Measurements from ENCODE around the gene ENTPD7. TPM values are rescaled to one million over a fixed set of nuclear protein-coding genes. Genes with fewer than 3 reads are reported as not detected.

The ENTPD7 gene
- total and polyA plus RNA-seq, 9 of the 15 experiments (the other 6 are each of a cell fraction or from before 2014, with no cell fraction given), result 1.4 to 13.9 (median 8.5) TPM

DNA sequence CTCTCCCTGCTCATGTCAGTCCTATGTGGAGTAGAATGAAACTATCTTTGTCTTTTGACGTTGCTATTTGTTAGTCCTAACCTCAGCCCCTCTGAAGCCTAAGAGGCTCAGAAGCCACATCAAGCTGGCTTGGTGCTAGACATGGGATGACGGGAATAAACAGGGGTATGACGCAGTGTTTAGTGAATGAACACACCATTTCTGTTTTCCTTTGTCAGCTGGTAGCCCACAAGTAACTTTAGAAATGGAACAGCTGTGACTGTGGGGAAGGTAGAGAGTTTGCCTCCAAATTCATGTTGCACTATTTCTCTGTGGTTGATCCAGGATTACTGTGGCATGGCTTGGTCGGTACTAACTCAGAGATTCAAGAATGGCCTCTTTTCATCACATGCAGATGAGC, 41.3 kb downstream of the ENTPD7 start:
- no peak for DNase-seq (ENCODE audit: extremely low read depth in 1 of 4, low spot score in 3 of 4)
- no peaks in the 10 kb centered on the region for H3K79me2 ChIP-seq (ENCODE audit: control insufficient read depth, insufficient read depth, low read length)
- H3K27me3 ChIP-seq (ENCODE audit: control insufficient read depth in 2 of 2, insufficient read depth in 2 of 2, low read length in 2 of 2), result no peaks in the 10 kb centered on the region
- H3K9me3 ChIP-seq (replicated peaks; ENCODE audit: control insufficient read depth, insufficient read depth, low read depth, low read length), result no peaks in the 10 kb centered on the region
- no peaks in the 10 kb centered on the region for H3K4me1 ChIP-seq (replicated peaks in 1 of 2; ENCODE audit: control insufficient read depth in 2 of 2, insufficient read depth in 2 of 2, low read length in 2 of 2)
- ATAC-seq, result no peak
- WGBS (ENCODE audit: insufficient coverage, low coverage, missing lambda C conversion rate), result 69% methylated on average over 3 of the region's 4 CpGs
- in situ Hi-C loops (cut with MboI) (loop anchor here (25.0 kb wide), 1 partner anchor 263 kb away; the partner anchor contains the start of gene GOT1), intact Hi-C loops (cut with micrococcal nuclease) (no loop called here)
- H3K27ac ChIP-seq (ENCODE audit: extremely low read depth, low read depth, low read length), result no peak overlapping the region
- no peaks in the 10 kb centered on the region for H4K20me1 ChIP-seq (replicated peaks; ENCODE audit: control insufficient read depth, insufficient read depth, low read length)
- no peak overlapping the region for H2AFZ ChIP-seq (ENCODE audit: low read depth, low read length)
- H3K36me3 ChIP-seq (ENCODE audit: control insufficient read depth, insufficient read depth, low read length), result peaks cover 59% of the 10 kb centered on the region; the same call in 2 of the 3 replicates
- POLR2A ChIA-PET, result no interaction called here
- no peaks in the 10 kb centered on the region for H3K9me1 ChIP-seq (ENCODE audit: control insufficient read depth, insufficient read depth, low read length)
- H3K4me3 ChIP-seq, result no peak overlapping the region
- CTCF ChIA-PET (ENCODE audit: low intra/inter-chr PET ratio), result no interaction called here
- no peak for FAIRE-seq
- H3K9ac ChIP-seq (ENCODE audit: insufficient read depth in 1 of 2, low read depth in 2 of 2, low read length in 2 of 2), result no peak overlapping the region
- no peak for TF ChIP-seq PHF21A (IDR thresholded peaks at IDR 0.05; ENCODE audit: borderline replicate concordance, low read depth)
- no peak for TF ChIP-seq ZNF57 (CRISPR knock-in tag; IDR thresholded peaks at IDR 0.05)
- no peak for TF ChIP-seq KAT8 (IDR thresholded peaks at IDR 0.05; ENCODE audit: low read depth)
- no peak overlapping the region for H3K4me2 ChIP-seq (ENCODE audit: insufficient read depth, low read length)
- BruUV-seq (replicated peaks), result no TSS peak

DNA sequence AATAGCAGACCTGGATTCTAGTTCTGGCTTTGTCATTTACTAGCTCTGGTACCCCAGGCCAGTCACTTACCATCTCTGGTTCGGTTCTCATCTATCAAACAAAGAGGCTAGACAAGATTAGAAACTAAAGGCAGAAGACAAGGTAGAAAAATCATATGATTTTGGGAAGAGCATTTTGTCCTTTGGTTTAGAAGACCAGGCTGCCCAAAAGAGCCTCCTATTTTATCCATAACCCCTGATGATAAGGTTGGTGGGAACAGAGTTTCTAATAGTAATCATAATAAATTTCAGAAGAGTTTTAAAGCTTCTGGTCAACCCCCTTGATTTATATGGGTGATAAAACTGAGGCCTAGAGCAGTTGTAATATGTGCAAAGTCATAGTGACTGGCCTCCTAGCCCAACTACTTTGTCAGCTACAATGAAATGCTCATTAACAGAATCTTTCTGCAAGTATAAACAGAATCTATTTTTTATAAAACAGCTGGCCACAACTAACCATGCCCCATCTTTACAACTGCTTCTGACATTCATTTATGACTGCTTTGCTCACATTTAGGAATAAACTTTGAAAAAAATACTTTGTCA, 49.2 kb downstream of the ENTPD7 start:
- no TSS peak for BruUV-seq (replicated peaks)
- in situ Hi-C loops (cut with MboI) (loop anchor here (25.0 kb wide), 1 partner anchor 271 kb away; the partner anchor contains the start of gene GOT1), intact Hi-C loops (cut with micrococcal nuclease) (no loop called here)
- no peaks in the 10 kb centered on the region for H3K9me3 ChIP-seq (replicated peaks; ENCODE audit: control insufficient read depth, insufficient read depth, low read depth, low read length)
- ChIA-PET POLR2A (interaction anchor here (0.6 to 0.8 kb wide), 3 partner anchors 146 to 278 kb away, joined by 3 read pairs; partner anchors contain the start of gene GOT1), CTCF (ENCODE audit: low intra/inter-chr PET ratio) (no interaction called here)
- ATAC-seq, result peak; percentile 84
- 0% methylated on average over 1 of the region's 1 CpG for WGBS (ENCODE audit: insufficient coverage, low coverage, missing lambda C conversion rate)
- H3K36me3 ChIP-seq (ENCODE audit: control insufficient read depth, insufficient read depth, low read length), result peaks cover 51% of the 10 kb centered on the region; the same call in 2 of the 3 replicates
- no peaks in the 10 kb centered on the region for H3K79me2 ChIP-seq (ENCODE audit: control insufficient read depth, insufficient read depth, low read length)
- peak; percentile 83 for FAIRE-seq
- peak overlapping the region; percentile 85 for H3K27ac ChIP-seq (ENCODE audit: extremely low read depth, low read depth, low read length)
- DNase-seq (ENCODE audit: extremely low read depth in 1 of 4, low spot score in 3 of 4), result peak in 2 of 4 experiments; percentile 40 to 54
- no peaks in the 10 kb centered on the region for H3K9me1 ChIP-seq (ENCODE audit: control insufficient read depth, insufficient read depth, low read length)
- H3K4me1 ChIP-seq (replicated peaks in 1 of 2; ENCODE audit: control insufficient read depth in 2 of 2, insufficient read depth in 2 of 2, low read length in 2 of 2), result peaks cover 0 to 31% of the 10 kb centered on the region in 2 experiments; a peak in 3 of 5 replicates
- H2AFZ ChIP-seq (ENCODE audit: low read depth, low read length), result peak overlapping the region; percentile 22; the same call in 1 of the 2 replicates
- no peaks in the 10 kb centered on the region for H3K27me3 ChIP-seq (ENCODE audit: control insufficient read depth in 2 of 2, insufficient read depth in 2 of 2, low read length in 2 of 2)
- no peak overlapping the region for H3K4me3 ChIP-seq
- no peaks in the 10 kb centered on the region for H4K20me1 ChIP-seq (replicated peaks; ENCODE audit: control insufficient read depth, insufficient read depth, low read length)
- H3K4me2 ChIP-seq (ENCODE audit: insufficient read depth, low read length), result no peak overlapping the region
- peak overlapping the region in 1 of 2 experiments; percentile 33; a peak in 1 of 4 replicates for H3K9ac ChIP-seq (ENCODE audit: insufficient read depth in 1 of 2, low read depth in 2 of 2, low read length in 2 of 2)
- TF ChIP-seq MTA2 (IDR thresholded peaks at IDR 0.05; ENCODE audit: low read depth) (no peak), JUNB (CRISPR knock-in tag; conservative IDR thresholded peaks at IDR 0.05) (no peak), U2AF1 (optimal IDR thresholded peaks at IDR 0.05; ENCODE audit: low read depth, low read length) (no peak), ZNF785 (CRISPR knock-in tag; IDR thresholded peaks at IDR 0.05) (no peak), ZNF133 (CRISPR knock-in tag; IDR thresholded peaks at IDR 0.05) (no peak), STAT5B (CRISPR knock-in tag; IDR thresholded peaks at IDR 0.05) (no peak), SRF (CRISPR knock-in tag; IDR thresholded peaks at IDR 0.05) (no peak), RBM34 (IDR thresholded peaks at IDR 0.05; ENCODE audit: borderline replicate concordance, insufficient read depth, low read length) (no peak), ZNF79 (CRISPR knock-in tag; IDR thresholded peaks at IDR 0.05; ENCODE audit: low read depth) (no peak)
- TF ChIP-seq, protein P1, sequence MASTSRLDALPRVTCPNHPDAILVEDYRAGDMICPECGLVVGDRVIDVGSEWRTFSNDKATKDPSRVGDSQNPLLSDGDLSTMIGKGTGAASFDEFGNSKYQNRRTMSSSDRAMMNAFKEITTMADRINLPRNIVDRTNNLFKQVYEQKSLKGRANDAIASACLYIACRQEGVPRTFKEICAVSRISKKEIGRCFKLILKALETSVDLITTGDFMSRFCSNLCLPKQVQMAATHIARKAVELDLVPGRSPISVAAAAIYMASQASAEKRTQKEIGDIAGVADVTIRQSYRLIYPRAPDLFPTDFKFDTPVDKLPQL (IDR thresholded peaks at IDR 0.05; ENCODE audit: extremely low read depth, insufficient read length), result no peak
